Lower leg skin (tissue), 3 donors: ENCODE data around the gene LEMD1.

Experiments
- CTCF ChIP-seq, 3 donors: fragments of 450-650 bp; IDR thresholded peaks; one replicate each; pipeline ENCODE4 v1.5.1; 2016; ENCODE audit warnings: antibody characterized with exemption in 3 of 3, mild to moderate bottlenecking in 3 of 3, moderate library complexity in 2 of 3
- POLR2A ChIP-seq, 2 donors: fragments of 450-650 bp; IDR thresholded peaks; one replicate each; pipeline ENCODE4 v1.6.1; 2016 to 2017; ENCODE audit warnings: antibody characterized with exemption in 2 of 2, mild to moderate bottlenecking in 1 of 2, moderate library complexity in 1 of 2

- TF ChIP-seq CTCF (IDR thresholded peaks at IDR 0.05) (no peak), POLR2A (IDR thresholded peaks at IDR 0.05) (no peak)
Observed at GRCh38 chr1:205430696-205431305, 8.9 kb upstream of the LEMD1 start.
